AG04449 (cell line): ENCODE data around the gene CAMK2A.
"Not testable (repeated sequence)": the region's sequence is repeated elsewhere in the genome, so short reads cannot be mapped to it uniquely, and the experiment has no call there.

ENCODE experiments used
- CTCF ChIA-PET: fragments of 350-600 bp; formaldehyde crosslinking; extraction: SDS; loops from one replicate; lab custom pipeline; 2021; ENCODE audit warnings: antibody characterized with exemption; lab: Yijun Ruan, JAX
- POLR2A ChIA-PET: fragments of 400-600, 350-600 bp; formaldehyde crosslinking; extraction: SDS; loops from one replicate; lab custom pipeline; 2020; ENCODE audit warnings: antibody characterized with exemption, inconsistent platforms; lab: Yijun Ruan, JAX
- DNase-seq: peaks from one replicate; pipeline ENCODE4 v3.0.0-alpha.2; 2010; ENCODE audit warnings: low read depth, low spot score
- H3K4me3 ChIP-seq: 2 replicates; pipeline ENCODE4 v1.5.1; 2011; ENCODE audit warnings: low read depth, mild to moderate bottlenecking, control low read depth, low read length
- CTCF ChIP-seq: IDR thresholded peaks from one replicate; pipeline ENCODE4 v1.5.1; 2011; ENCODE audit warnings: mild to moderate bottlenecking, moderate library complexity, low read length, control low read depth, inconsistent platforms; ENCODE audit not compliant: insufficient read depth; ENCODE audit errors: missing control alignments

Gene CAMK2A

GRCh38 chr5:150236313-150236712 lies 53.3 kb downstream of the CAMK2A start:
- CTCF ChIA-PET, result interaction anchor here (1.6 to 2.6 kb wide), 2 partner anchors 15 to 17 kb away, joined by 3 to 14 read pairs; no protein-coding TSS in a partner anchor
- POLR2A ChIA-PET, result no interaction called here
- no peak for DNase-seq
- H3K4me3 ChIP-seq, result no peak overlapping the region
- no peak for TF ChIP-seq CTCF

GRCh38 chr5:150235500-150235854 lies 54.1 kb downstream of the CAMK2A start:
- no peak for TF ChIP-seq CTCF
- ChIA-PET CTCF (interaction anchor here (0.7 to 2.6 kb wide), 4 partner anchors 12 to 201 kb away, joined by 3 to 14 read pairs (median 3); no protein-coding TSS in a partner anchor), POLR2A (no interaction called here)
- H3K4me3 ChIP-seq, result no peak overlapping the region
- DNase-seq, result no peak

- no peak overlapping the region for H3K4me3 ChIP-seq
- CTCF ChIA-PET, result interaction anchor here (0.7 to 3.0 kb wide), 6 partner anchors 11 to 201 kb away, joined by 3 to 14 read pairs (median 3); no protein-coding TSS in a partner anchor
- no peak for DNase-seq
- POLR2A ChIA-PET, result no interaction called here
- no peak for TF ChIP-seq CTCF
These were observed 54.7 kb downstream of the CAMK2A start for GRCh38 chr5:150234576-150235499.

- H3K4me3 ChIP-seq, POLR2A ChIA-PET, DNase-seq: not testable (repeated sequence)
- CTCF ChIA-PET, result interaction anchor here (0.5 to 3.0 kb wide), 3 partner anchors 9 to 104 kb away, joined by 3 to 8 read pairs (median 3); no protein-coding TSS in a partner anchor
These were observed 55.9 kb downstream of the CAMK2A start for GRCh38 chr5:150233706-150234105.

- H3K4me3 ChIP-seq, result no peak overlapping the region
- CTCF ChIA-PET, result interaction anchor here (1.3 to 1.6 kb wide), 4 partner anchors 12 to 240 kb away, joined by 3 to 10 read pairs (median 6); no protein-coding TSS in a partner anchor
- POLR2A ChIA-PET, result no interaction called here
- no peak for DNase-seq
- no peak for TF ChIP-seq CTCF
These were observed 58.7 kb downstream of the CAMK2A start for GRCh38 chr5:150230842-150231241.

GRCh38 chr5:150229571-150229970 lies 60.0 kb downstream of the CAMK2A start:
- no peak overlapping the region for H3K4me3 ChIP-seq
- TF ChIP-seq CTCF, result no peak
- ChIA-PET CTCF (interaction anchor here (1.3 to 3.2 kb wide), 3 partner anchors 11 to 120 kb away, joined by 4 to 16 read pairs (median 10); no protein-coding TSS in a partner anchor), POLR2A (no interaction called here)
- DNase-seq, result no peak
